Activated naive CD8-positive, alpha-beta T cell treated with anti-CD3 and anti-CD28 coated beads, Interleukin-2, amount 50 U/mL, for 16 hours (primary cell): Measurements from ENCODE around the gene CEP192.
"Not testable (repeated sequence)": the region's sequence is repeated elsewhere in the genome, so short reads cannot be mapped to it uniquely, and the experiment has no call there.

ENCODE experiments used
- DNase-seq: peaks from one replicate; pipeline ENCODE4 v3.0.0-alpha.2; 2020; ENCODE audit warnings: low read depth, low spot score

Gene CEP192

DNA sequence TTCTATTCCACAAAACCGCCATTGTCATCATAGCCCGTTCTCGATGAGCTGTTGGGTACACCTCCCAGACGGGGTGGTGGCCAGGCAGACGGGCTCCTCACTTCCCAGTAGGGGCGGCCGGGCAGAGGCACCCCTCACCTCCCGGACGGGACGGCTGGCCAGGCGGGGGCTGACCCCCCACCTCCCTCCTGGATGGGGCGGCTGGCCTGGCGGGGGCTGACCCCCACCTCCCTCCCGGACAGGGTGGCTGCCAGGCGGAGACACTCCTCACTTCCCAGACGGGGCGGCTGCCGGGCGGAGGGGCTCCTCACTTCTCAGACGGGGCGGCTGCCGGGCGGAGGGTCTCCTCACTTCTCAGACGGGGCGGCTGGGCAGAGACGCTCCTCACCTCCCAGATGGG is 106.9 kb downstream of the CEP192 start:
- DNase-seq: not testable (repeated sequence)

GRCh38 chr18:13099113-13099512 is 108.0 kb downstream of the CEP192 start:
- DNase-seq: no peak

DNA sequence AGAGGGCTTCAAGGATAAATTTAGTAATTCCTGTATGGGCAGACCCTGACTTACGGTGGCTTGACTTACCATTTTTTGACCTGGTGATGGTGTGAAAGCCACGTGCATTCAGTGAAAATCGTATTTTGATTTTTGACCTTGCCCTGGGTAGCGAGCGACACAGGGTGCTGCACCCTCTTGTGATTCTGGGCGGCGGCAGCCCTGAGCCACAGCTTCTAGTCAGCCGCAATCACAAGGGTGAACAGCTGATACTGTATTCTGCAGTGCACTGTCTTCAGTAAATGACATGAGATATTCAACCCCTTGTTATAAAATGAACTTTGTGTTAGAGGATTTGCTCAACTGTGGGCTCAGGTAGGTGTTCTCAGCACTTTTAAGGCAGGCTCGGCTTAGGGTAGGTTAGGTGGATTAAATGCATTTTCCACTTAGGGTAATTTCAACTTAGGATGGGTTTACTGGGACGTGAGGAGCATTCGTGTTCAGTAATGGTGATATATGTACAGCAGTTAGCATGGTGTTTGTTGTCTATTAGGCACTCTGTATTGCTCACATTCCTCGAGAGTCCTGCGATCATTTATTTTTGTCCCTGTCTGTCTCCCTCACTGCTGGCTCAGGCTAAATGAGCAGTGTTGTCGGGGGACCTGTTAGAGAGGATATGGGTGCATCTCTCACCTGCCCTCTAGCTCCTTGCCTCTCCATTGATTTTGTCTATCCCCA is 109.9 kb downstream of the CEP192 start:
- DNase-seq: no peak

DNA sequence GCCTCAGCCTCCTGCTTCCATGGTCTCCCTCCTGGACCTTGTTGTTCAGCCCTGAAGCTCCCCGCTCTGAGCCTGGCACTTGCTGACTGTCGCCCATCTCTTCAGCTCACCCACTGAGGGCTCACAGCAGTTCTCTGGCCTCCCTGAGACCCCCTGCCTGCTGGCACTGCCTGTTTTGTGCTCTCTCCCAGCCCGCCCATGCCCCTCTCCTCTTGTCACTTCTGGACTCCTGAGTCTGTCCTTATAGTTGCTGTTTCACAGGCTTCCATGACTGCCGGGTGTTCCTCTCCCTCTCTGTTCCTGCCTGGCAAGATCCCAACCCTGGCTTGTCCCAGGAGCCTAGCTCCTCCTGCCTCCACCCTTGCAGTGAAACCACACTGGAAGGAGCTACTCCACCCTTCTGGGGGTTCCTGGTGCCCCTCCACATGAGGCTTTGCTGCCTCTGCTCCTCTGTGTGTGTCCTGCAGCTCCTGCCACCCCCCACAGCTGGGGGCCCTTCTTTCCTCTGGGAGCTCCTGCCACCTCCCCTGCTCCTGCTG is 110.6 kb downstream of the CEP192 start:
- no peak for DNase-seq

- no peak for DNase-seq
Measured at GRCh38 chr18:13103366-13103765, 112.2 kb downstream of the CEP192 start.

- DNase-seq: no peak
Measured at GRCh38 chr18:13105059-13105458, 113.9 kb downstream of the CEP192 start.

- no peak for DNase-seq
Measured at GRCh38 chr18:13107074-13107473, 115.9 kb downstream of the CEP192 start.

- DNase-seq: no peak
Measured at GRCh38 chr18:13108330-13108729, 117.2 kb downstream of the CEP192 start.

GRCh38 chr18:13110559-13110958 is 119.4 kb downstream of the CEP192 start:
- no peak for DNase-seq

GRCh38 chr18:13112982-13113381 is 121.8 kb downstream of the CEP192 start:
- no peak for DNase-seq

DNA sequence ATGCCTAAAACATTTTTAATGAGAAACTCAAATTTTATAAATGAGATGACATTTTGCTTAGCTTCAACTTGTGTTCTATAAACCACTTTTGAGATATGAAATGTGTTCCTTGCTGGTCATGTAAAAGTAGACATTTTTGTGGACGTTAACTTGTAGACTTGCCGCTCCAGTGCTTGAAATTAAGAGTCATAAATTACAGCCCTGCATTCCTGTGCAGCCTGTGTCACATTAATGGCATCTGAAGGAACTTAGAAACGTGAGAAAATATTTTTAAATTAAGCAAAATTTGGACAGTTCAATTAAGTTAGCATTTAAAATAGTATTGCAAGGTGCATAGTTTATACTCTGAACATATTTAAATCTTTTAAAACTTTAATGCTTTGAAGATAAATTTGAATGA is 129.1 kb downstream of the CEP192 start:
- DNase-seq: no peak

GRCh38 chr18:13120983-13121441 is 129.8 kb downstream of the CEP192 start:
- no peak for DNase-seq

DNA sequence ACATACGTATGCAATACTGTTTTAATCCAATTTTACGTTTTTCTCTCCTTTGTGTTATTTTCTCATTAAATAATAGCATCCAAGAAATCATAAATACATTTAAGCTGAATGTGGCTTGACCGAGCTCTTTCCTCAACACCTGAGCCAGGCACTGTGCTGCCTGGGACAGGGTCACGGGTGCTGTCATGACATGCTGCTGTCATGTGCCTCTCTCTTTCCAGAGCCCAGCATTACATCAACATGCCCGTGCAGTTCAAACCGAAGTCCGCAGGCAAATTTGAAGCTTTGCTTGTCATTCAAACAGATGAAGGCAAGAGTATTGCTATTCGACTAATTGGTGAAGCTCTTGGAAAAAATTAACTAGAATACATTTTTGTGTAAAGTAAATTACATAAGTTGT is 133.2 kb downstream of the CEP192 start:
- no peak for DNase-seq

- DNase-seq: no peak
Measured at GRCh38 chr18:13125191-13125590, 134.0 kb downstream of the CEP192 start.

DNA sequence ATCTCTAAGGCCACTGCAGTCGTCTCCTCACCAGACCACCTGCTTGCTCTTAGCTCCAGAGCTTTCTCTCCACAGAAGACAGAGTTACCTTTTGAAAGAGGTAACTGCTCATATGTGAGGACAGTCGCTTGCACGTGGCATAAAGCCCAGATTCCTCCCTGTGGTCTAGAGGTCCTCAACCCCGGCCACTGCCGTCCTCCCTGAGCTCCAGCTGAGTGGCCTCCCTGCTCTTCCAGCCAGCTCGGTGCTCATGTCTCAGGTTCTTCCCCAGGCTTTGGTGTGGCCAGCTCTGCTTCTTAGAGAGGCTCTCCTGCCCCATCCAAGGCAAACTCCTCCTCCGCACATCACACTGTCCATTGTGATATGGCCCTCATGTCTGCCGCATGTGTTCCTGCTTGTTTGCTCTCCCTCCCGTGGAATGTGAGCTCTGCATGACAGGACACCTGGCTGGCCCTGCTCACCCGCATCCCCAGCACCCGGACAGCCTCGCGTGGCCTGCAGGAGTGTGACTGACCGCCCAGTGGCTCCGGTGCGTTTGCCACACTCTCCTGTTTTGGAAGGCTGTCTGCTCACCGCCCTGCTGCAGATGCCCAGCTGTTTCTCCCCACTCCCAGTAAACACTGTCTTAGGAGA is 135.9 kb downstream of the CEP192 start:
- no peak for DNase-seq

GRCh38 chr18:13131283-13131682 is 140.1 kb downstream of the CEP192 start:
- DNase-seq: no peak

DNA sequence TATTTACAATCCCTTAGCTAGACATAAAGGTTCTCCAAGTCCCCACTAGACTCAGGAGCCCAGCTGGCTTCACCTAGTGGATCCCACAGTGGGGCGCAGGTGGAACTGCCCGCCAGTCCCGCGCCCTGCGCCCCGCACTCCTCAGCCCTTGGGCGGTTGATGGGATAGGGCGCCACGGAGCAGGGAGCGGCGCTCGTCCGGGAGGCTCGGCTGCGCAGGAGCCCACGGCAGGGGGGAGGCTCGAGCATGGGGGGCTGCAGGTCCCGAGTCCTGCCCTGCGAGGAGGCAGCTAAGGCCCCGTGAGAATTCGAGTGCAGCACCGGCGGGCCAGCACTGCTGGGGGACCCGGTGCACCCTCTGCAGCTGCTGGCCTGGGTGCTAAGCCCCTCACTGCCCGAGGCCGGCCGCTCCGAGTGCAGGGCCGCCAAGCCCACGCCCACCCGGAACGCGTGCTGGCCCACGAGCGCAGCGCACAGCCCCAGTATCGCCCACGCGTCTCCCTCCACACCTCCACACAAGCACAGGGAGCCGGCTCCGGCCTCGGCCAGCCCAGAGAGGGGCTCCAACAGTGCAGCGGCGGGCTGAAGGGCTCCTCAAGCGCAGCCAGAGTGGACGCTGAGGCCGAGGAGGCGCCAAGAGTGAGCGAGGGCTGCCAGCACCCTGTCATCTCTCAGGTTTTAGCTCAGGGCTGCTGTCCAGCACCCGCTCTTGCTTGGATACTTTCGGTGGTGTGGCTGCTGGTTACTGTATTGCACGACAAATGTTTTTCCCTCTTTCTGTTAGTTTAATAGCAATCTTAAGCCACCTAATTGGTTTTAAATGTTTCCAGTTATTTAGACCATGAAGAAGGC is 143.6 kb downstream of the CEP192 start:
- DNase-seq: no peak

DNA sequence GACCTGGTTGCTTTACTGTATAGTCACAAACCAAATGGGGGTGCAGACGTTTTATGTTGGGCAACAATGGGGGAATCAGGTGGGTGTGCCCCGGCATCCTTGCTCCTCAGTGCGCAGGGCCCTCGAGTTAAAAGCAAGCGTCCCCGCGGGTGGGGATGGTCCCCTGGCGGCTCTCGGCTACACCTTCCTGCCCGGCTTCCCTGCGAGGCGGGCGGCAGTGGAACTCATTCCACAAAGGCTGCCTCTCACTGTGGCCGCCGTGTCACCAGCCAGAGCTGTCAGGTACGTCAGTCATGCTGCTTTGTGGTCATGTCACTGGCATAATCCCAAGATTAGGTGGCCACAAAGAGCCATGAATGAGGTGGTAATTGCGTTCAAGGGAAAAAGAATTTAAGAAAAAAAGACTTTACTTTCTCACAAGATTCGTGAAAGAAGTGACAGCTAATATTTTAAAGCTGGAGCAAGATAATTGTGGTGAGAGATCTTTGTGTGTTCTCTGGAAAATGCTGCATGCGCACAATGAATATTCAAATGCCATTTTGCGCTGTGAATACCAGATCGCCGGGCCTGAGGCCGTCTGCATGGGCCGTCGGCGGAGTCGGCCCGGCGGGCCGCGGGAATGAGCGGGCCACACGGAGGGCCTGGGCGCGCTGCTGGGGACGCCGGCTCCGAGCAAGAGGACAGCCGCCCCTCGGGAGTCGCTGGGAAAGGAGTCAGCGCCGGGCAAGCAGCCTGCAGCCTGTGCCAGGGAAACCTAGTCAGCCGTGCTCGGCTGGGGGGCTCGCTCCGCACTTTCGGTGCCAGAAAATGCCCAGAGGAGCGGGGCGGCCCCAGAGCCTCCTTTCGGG is 145.1 kb downstream of the CEP192 start:
- DNase-seq: no peak

DNA sequence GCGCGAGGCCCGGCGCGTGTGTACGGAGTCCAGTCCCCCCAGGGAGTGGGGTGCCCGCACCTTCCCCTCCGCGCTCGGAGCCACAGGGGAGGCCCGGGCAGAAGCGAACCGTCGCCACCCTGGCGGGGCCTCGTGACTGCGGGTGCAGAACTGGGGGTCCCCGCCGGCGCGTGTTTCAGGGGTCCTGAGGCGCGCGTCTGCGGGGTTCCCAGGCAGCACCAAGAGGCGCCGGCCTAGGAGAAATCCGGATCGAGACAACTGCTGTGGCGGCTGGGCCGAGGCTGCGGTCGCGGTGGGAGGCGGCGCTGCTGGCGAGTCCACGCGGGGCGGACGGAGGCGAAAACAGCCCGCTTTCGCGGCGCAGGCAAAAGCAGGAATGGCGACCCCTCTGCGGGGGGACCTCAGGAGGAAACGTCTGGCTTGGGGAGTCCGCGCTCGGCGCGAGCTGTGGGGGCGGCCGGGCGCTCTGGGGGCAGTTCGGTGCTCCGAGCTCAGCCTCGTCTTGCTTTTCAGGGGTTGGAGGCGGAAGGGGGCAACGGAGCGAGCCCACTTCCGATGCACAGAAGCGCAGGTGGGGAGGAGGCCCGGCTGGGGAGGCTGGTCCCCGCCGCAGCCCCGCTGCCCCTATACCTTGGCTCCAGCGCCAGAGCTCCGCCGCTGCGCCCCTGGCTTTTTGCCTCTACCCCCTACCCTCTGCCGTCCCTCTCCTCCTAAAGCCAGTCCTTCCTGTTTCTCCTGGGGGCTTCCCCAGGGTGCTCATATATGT is 145.9 kb downstream of the CEP192 start:
- no peak for DNase-seq

- no peak for DNase-seq
Measured at GRCh38 chr18:13137670-13138419, 146.7 kb downstream of the CEP192 start.
